Left renal pelvis (tissue), 4 donors: ENCODE measurements around the gene PES1. TPM values are rescaled to one million over a fixed set of nuclear protein-coding genes. Genes with fewer than 3 reads are reported as not detected.
A peak's percentile ranks its signal among the peaks of the same experiment; 100 is the strongest.
"Not testable (repeated sequence)": the region's sequence is repeated elsewhere in the genome, so short reads cannot be mapped to it uniquely, and the experiment has no call there.

Experiments
- DNase-seq, 4 donors: peaks; one replicate each; pipeline ENCODE4 v3.0.0-alpha.2; 2013; ENCODE audit warnings: low read depth in 4 of 4, low spot score in 3 of 4
- polyA plus RNA-seq, 4 donors: library from polyadenylated mRNA; unstranded; fragments of 120-200 nt; gene quantifications; one replicate each; pipeline ENCODE4 v1.2.1, GENCODE V29; 2013; ENCODE audit not compliant: insufficient read length in 4 of 4

PES1 gene
- polyA plus RNA-seq, 4 donors = 47.1 to 69.6 (median 66.9) TPM

- no peak for DNase-seq
Measured at GRCh38 chr22:30609260-30610185, 17.8 kb upstream of the PES1 start.

DNA sequence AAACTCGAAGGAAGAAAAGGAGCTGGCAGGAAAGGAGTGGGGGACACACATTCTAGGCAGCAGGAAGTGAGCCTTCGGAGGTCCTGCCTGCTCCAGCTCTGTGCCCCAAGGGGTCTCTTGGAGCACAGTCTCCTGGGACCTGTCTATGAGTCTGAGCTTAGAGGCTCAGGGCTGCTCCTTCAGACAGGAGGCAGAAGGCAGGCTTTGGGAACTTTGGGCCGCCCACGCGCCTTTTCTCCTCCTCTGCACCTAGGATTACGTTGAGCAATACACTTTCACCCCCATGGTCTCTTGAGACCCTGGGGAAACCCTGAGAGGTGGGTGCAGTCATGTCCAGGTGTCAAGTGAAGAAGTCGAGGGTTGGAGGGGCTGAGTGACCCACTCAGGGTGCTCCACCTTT is 16.2 kb upstream of the PES1 start:
- no peak for DNase-seq

DNA sequence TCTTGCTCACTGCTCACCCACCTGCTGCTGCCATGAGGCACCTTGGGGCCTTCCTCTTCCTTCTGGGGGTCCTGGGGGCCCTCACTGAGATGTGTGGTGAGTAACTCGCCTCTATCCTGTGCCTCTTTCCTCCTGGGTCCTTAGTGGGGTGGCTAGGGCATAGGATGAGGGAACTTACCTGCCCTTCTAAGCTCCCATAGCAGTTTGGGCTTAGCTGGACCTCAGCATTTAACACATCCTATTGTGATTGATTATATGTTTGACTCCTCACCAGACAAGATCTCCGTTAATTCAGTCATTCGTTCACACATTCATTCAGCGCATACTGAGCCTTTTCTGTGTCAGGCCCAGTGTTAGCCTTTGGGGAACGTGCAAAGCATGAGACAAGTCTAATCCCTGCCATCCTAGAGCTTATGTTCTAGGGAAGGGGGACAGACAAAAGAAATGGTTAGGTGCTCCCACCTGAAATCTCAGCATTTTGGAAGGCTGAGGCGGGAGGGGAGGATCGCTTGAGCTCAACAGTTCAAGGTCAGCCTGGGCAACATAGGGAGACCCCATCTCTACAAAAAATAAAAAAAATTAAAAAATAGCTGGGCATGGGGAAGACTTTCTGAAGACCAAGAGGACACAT is 15.7 kb upstream of the PES1 start:
- DNase-seq = no peak

- peak; percentile 64 to 72 (median 71) for DNase-seq
Measured at GRCh38 chr22:30606455-30607299, 15.0 kb upstream of the PES1 start, which contains the start of gene TCN2. Gene TCN2, plus strand, starts transcription at chr22:30607174. Its CDS starts 158 bp downstream, at chr22:30607332.

DNA sequence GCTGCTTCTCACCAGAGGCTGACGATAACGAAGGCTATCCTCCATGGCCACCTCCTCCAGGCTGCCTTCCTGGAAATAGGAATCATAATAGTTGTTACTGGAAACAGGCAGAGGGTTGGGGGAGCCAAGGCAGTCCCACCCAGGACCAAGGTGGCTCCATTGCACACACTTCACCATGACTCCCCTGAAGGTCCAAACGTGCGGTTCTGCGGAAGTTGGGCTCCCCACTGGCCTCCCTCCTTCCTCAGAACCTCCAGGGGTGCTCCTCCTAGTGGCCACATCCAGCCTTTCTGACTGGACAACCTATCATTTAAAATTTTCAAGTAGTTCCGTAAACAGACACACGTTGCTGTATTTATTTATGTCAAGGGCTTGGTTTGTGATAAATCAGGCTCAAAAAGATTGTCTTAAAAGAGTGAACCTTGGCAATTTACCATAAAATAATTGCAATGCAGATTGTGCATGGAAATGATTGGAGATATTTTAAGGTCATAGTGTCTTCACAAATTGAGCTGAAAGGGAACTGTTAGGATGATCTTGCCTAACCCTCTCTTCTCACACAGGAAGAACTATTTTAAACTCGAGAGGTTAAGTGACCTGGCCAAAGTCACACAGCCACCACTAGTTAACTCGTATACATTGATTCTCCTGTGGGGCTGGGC is 13.9 kb upstream of the PES1 start:
- DNase-seq = no peak

- no peak for DNase-seq
Measured at GRCh38 chr22:30604723-30605122, 13.0 kb upstream of the PES1 start.

DNA sequence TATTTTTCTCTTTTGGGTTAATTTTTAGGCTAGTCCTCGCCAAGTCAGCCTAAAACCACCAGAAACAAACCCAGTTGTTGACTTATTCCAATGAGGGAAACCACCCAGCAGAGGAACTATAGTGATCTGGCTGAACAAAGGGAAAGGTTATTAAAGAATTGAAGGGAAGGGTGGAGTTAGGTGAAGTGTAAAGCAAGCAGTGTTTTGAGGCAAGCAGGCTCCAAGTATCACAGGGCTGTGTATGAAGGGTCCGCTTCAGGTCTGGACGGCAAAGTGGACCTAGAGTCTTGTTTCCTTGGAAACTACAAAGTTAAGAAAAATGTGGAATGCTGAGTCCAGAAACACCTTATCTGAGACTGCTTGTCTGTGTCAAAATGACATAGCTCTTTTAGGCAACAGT is 12.1 kb upstream of the PES1 start:
- DNase-seq = no peak

GRCh38 chr22:30602049-30602448 is 10.3 kb upstream of the PES1 start:
- DNase-seq = no peak

- DNase-seq = no peak
Measured at GRCh38 chr22:30601464-30601863, 9.8 kb upstream of the PES1 start.

DNA sequence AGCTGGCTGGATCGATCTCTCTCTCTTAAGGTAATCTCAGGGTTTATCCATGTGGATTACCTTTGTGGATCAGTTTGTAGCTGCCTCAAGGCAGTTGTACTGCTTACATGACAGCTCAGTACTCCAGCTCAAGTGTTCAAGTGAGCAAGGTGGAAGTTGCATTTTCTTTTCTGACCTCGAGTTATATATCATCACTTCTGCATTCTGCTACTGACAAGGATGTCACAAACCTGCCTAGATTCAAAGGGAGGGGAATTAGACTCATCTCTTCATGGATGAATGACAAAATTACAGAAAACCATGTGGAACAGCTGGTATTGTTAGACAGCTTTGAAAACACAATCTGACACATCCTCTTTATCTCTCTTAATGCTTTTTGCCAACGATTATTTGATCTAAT is 9.2 kb upstream of the PES1 start:
- DNase-seq = no peak

DNA sequence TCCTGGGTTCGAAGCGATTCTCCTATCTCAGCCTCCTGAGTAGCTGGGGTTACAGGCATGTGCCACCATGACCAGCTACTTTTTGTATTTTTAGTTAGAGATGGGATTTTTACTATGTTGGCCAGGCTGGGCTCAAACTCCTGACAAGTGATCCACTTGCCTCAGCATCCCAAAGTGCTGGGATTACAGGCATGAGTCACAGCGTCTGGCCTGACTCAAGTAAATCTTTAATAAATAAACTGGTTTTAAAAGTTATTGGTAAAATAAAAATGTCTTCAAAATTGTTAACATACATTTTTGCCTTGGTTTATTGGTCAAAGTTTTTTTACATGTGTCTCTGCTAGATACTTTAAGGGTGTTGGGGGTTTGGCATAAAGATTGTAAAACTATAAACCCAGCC is 7.3 kb upstream of the PES1 start:
- DNase-seq = no peak

- DNase-seq = no peak
Measured at GRCh38 chr22:30596886-30597285, 5.2 kb upstream of the PES1 start.

GRCh38 chr22:30596199-30596598 is 4.5 kb upstream of the PES1 start:
- no peak for DNase-seq

DNA sequence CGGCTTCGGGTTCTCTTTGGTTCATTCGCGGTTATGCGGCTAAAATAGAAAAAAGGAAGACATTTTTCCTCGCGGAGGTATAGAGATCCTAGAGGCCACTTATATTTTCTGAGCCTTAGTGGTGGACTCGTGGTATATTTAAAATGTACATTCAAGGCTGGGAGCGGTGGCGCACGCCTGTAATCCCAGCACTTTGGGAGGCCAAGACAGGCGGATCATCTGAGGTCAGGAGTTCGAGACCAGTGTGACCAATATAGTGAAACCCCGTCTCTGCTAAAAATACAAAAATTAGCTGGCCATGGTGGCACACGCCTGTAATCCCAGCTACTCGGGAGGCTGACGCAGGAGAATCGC is 627 bp upstream of the PES1 start:
- DNase-seq = not testable (repeated sequence)

DNA sequence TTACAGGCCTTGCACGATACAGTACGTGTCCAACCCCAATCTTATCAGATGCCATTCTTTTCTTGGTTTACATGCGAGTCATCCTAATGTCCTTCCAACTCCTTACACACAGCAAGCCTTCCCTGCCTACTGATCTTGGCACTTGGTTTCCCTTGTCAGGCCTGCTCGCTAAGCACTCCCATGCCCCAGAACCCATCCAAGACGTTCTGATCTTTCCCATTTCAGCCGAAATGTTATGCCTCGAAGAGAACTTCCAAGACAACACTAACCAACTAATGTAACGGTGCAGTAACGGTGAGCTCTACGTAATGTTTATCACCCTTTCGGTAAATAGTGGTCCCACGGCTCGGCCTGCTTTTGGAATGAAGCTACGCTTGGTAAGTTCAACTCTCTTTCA is 521 bp downstream of the PES1 start:
- DNase-seq = no peak

DNA sequence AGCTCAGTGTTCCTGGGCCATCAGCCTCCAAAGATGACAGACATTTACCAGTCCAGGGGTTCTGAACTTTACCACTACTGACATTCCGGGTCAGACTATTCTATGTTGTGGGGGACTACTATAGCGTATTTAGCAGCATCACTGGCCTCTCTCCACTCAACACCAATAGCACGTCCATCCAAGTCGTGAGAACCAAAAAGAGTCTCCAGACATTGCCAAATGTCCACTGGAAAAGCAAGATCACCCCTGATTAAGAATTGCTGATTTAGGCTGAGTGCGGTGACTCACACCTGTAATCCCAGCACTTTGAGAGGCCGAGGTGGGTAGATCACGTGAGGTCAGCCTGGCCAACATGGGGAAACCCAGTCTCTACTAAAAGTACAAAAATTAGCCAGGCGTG is 5.3 kb downstream of the PES1 start:
- DNase-seq = no peak

GRCh38 chr22:30584441-30584840 is 7.3 kb downstream of the PES1 start:
- no peak for DNase-seq

GRCh38 chr22:30582788-30583545 is 8.7 kb downstream of the PES1 start:
- DNase-seq = no peak

GRCh38 chr22:30582051-30582450 is 9.7 kb downstream of the PES1 start:
- DNase-seq = no peak

DNA sequence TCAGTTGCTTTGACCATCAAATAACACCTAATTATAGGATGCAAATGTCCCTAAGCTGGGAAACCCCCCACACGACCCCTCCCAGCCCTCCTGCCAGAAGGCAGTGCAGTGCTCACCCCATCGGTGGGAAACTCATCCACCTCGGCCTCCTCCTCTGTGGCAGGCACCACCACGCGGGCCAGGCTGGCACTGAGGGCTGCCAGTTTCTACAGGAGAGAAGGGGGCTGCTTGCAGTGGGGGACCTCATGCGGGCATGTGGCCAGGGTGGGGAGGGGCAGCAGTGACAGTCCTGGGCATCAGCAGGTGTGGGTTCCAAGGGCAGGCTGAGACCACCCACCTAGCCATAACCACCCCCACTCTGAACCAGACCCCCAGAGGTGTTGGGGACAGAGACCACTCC is 10.8 kb downstream of the PES1 start:
- DNase-seq = no peak
